Measurements from ENCODE around the gene KYAT1.

Gene KYAT1

GRCh38 chr9:128825923-128826700 is 55.6 kb downstream of the KYAT1 start:
- H4K20me1 ChIP-seq (ENCODE audit: insufficient read depth, low read length): no peaks in the 10 kb centered on the region
- H3K27me3 ChIP-seq (ENCODE audit: insufficient read depth, low read length, poor library complexity): no peaks in the 10 kb centered on the region
- H3K4me3 ChIP-seq (ENCODE audit: low read depth in 1 of 2, low read length in 2 of 2): no peak overlapping the region
- H3K9ac ChIP-seq (ENCODE audit: low read depth, low read length): no peak overlapping the region
- H3K4me1 ChIP-seq (ENCODE audit: insufficient read depth, low read length): peaks cover 30% of the 10 kb centered on the region
- no peak overlapping the region for H3K27ac ChIP-seq (ENCODE audit: low read length)
- no peak for TF ChIP-seq EZH2 (IDR thresholded peaks at IDR 0.05; ENCODE audit: borderline replicate concordance, low read depth, low read length, severe bottlenecking)
- TF ChIP-seq CTCF (IDR thresholded peaks at IDR 0.05; ENCODE audit: borderline replicate concordance, extremely low read depth, low read length, poor library complexity, severe bottlenecking): peak; percentile 10
- ATAC-seq (ENCODE audit: insufficient read depth, low read depth) (no peak), DNase-seq (no peak)
- peaks cover 23% of the 10 kb centered on the region for H3K79me2 ChIP-seq (ENCODE audit: insufficient read depth, low read length)
- H2AFZ ChIP-seq (ENCODE audit: low read depth, low read length): no peak overlapping the region
- no peaks in the 10 kb centered on the region for H3K9me3 ChIP-seq (ENCODE audit: insufficient read depth, low read length, severe bottlenecking)
- peaks cover 75% of the 10 kb centered on the region for H3K36me3 ChIP-seq (ENCODE audit: insufficient read depth, low read length)
- no peak overlapping the region for H3K4me2 ChIP-seq (ENCODE audit: insufficient read depth, low read length)

- no peak for ATAC-seq (ENCODE audit: insufficient read depth, low read depth)
- H3K27ac ChIP-seq (ENCODE audit: low read length): no peak overlapping the region
- no peak overlapping the region for H3K9ac ChIP-seq (ENCODE audit: low read depth, low read length)
- no peak for DNase-seq
- H3K27me3 ChIP-seq (ENCODE audit: insufficient read depth, low read length, poor library complexity): no peaks in the 10 kb centered on the region
- H3K4me1 ChIP-seq (ENCODE audit: insufficient read depth, low read length): peaks cover 31% of the 10 kb centered on the region
- TF ChIP-seq EZH2 (IDR thresholded peaks at IDR 0.05; ENCODE audit: borderline replicate concordance, low read depth, low read length, severe bottlenecking) (no peak), CTCF (IDR thresholded peaks at IDR 0.05; ENCODE audit: borderline replicate concordance, extremely low read depth, low read length, poor library complexity, severe bottlenecking) (no peak)
- H3K4me3 ChIP-seq (ENCODE audit: low read depth in 1 of 2, low read length in 2 of 2): no peak overlapping the region
- H2AFZ ChIP-seq (ENCODE audit: low read depth, low read length): no peak overlapping the region
- H3K4me2 ChIP-seq (ENCODE audit: insufficient read depth, low read length): no peak overlapping the region
- H3K79me2 ChIP-seq (ENCODE audit: insufficient read depth, low read length): peaks cover 23% of the 10 kb centered on the region
- H3K9me3 ChIP-seq (ENCODE audit: insufficient read depth, low read length, severe bottlenecking): no peaks in the 10 kb centered on the region
- peaks cover 79% of the 10 kb centered on the region for H3K36me3 ChIP-seq (ENCODE audit: insufficient read depth, low read length)
- peaks cover 2% of the 10 kb centered on the region; the same call in 1 of the 2 replicates for H4K20me1 ChIP-seq (ENCODE audit: insufficient read depth, low read length)
These were observed 56.8 kb downstream of the KYAT1 start for GRCh38 chr9:128824911-128825310.

GRCh38 chr9:128823903-128824406 is 57.8 kb downstream of the KYAT1 start:
- DNase-seq: no peak

More at GRCh38 chr9:128823903-128824406, 57.8 kb downstream of the KYAT1 start:
- H3K27me3 ChIP-seq (ENCODE audit: insufficient read depth, low read length, poor library complexity): no peaks in the 10 kb centered on the region
- peaks cover 37% of the 10 kb centered on the region for H3K4me1 ChIP-seq (ENCODE audit: insufficient read depth, low read length)
- H3K4me2 ChIP-seq (ENCODE audit: insufficient read depth, low read length): no peak overlapping the region
- no peak overlapping the region for H2AFZ ChIP-seq (ENCODE audit: low read depth, low read length)
- no peak overlapping the region for H3K9ac ChIP-seq (ENCODE audit: low read depth, low read length)
- peaks cover 21% of the 10 kb centered on the region for H3K79me2 ChIP-seq (ENCODE audit: insufficient read depth, low read length)
- H3K36me3 ChIP-seq (ENCODE audit: insufficient read depth, low read length): peaks cover 79% of the 10 kb centered on the region
- H3K9me3 ChIP-seq (ENCODE audit: insufficient read depth, low read length, severe bottlenecking): no peaks in the 10 kb centered on the region
- TF ChIP-seq CTCF (IDR thresholded peaks at IDR 0.05; ENCODE audit: borderline replicate concordance, extremely low read depth, low read length, poor library complexity, severe bottlenecking) (no peak), EZH2 (IDR thresholded peaks at IDR 0.05; ENCODE audit: borderline replicate concordance, low read depth, low read length, severe bottlenecking) (no peak)
- no peak for ATAC-seq (ENCODE audit: insufficient read depth, low read depth)
- no peak overlapping the region for H3K27ac ChIP-seq (ENCODE audit: low read length)
- peaks cover 6% of the 10 kb centered on the region; the same call in 1 of the 2 replicates for H4K20me1 ChIP-seq (ENCODE audit: insufficient read depth, low read length)
- H3K4me3 ChIP-seq (ENCODE audit: low read depth in 1 of 2, low read length in 2 of 2): no peak overlapping the region

All from DND-41 (cell line).